Tibial nerve (tissue), 4 donors: Measurements from ENCODE around the gene SNX8.

ENCODE experiments used
- CTCF ChIP-seq, 5 experiments: fragments of 200-600 bp in 3 of 5; fragments of 450-650 bp in 2 of 5; sonication (generic) in 3 of 5; IDR thresholded peaks; one replicate each; pipeline ENCODE4 v1.5.1; 2016 to 2019; ENCODE audit warnings: antibody characterized with exemption in 5 of 5, mild to moderate bottlenecking in 3 of 5, moderate library complexity in 2 of 5
- EP300 ChIP-seq, 2 donors: sonication (generic); formaldehyde crosslinking; IDR thresholded peaks; one replicate each; pipeline ENCODE4 v1.6.1; 2017; ENCODE audit warnings: antibody characterized with exemption in 2 of 2, mild to moderate bottlenecking in 1 of 2
- POLR2A ChIP-seq, 2 donors: fragments of 450-650 bp; IDR thresholded peaks; one replicate each; pipeline ENCODE4 v1.6.1; 2017; ENCODE audit warnings: antibody characterized with exemption in 2 of 2, mild to moderate bottlenecking in 2 of 2, moderate library complexity in 2 of 2

- TF ChIP-seq EP300 (IDR thresholded peaks at IDR 0.05) (no peak), CTCF (IDR thresholded peaks at IDR 0.05) (no peak), POLR2A (IDR thresholded peaks at IDR 0.05) (no peak)
Observed at GRCh38 chr7:2212906-2213305, 101.3 kb downstream of the SNX8 start.
